CD14-positive monocyte (primary cell): ENCODE measurements around the gene RAE1. TPM values are rescaled to one million over a fixed set of nuclear protein-coding genes. Genes with fewer than 3 reads are reported as not detected.
A peak's percentile ranks its signal among the peaks of the same experiment; 100 is the strongest.

ENCODE experiments used
- DNase-seq, 3 donors: peaks; one replicate each; pipeline ENCODE4 v3.0.0-alpha.2; 2011 to 2022
- H2AFZ ChIP-seq: 2 replicates; pipeline ENCODE4 v1.6.0; 2012; ENCODE audit warnings: mild to moderate bottlenecking, low read depth, low read length, inconsistent platforms; ENCODE audit not compliant: insufficient read depth, poor library complexity, severe bottlenecking
- H3K27ac ChIP-seq, 2 donors: 1 replicate in 1 of 2; 2 replicates in 1 of 2; pipeline ENCODE4 v1.5.1; 2012 to 2013; ENCODE audit warnings: low read length in 2 of 2, control low read depth in 1 of 2, inconsistent platforms in 1 of 2, low read depth in 1 of 2, mild to moderate bottlenecking in 1 of 2
- H3K27me3 ChIP-seq, 2 donors: one replicate each; pipeline versions ENCODE4 v1.6.0 to v1.6.1; 2011 to 2013; ENCODE audit warnings: low read length in 2 of 2; ENCODE audit not compliant: control insufficient read depth in 2 of 2, insufficient read depth in 2 of 2
- H3K36me3 ChIP-seq, 2 donors: replicated peaks in 1 of 2; 1 replicate in 1 of 2; 2 replicates in 1 of 2; pipeline versions ENCODE4 v1.5.1 to v1.6.1; 2012 to 2013; ENCODE audit warnings: low read length in 2 of 2, control low read depth in 1 of 2, inconsistent platforms in 1 of 2, mild to moderate bottlenecking in 1 of 2; ENCODE audit not compliant: insufficient read depth in 2 of 2, control insufficient read depth in 1 of 2
- H3K4me1 ChIP-seq, 2 donors: 1 replicate in 1 of 2; 2 replicates in 1 of 2; pipeline versions ENCODE4 v1.5.1 to v1.6.1; 2012 to 2013; ENCODE audit warnings: low read length in 2 of 2, control low read depth in 1 of 2, inconsistent platforms in 1 of 2, mild to moderate bottlenecking in 1 of 2, moderate library complexity in 1 of 2; ENCODE audit not compliant: insufficient read depth in 2 of 2, control insufficient read depth in 1 of 2
- H3K4me2 ChIP-seq: replicated peaks from 2 replicates; pipeline ENCODE3; 2012; ENCODE audit warnings: low read length, moderate library complexity, mild to moderate bottlenecking; ENCODE audit not compliant: poor library complexity, severe bottlenecking; ENCODE audit errors: extremely low read depth
- H3K4me3 ChIP-seq, 3 experiments: fragments of 200-600 bp in 1 of 3; sonication (generic) in 1 of 3; replicated peaks in 1 of 3; 1 replicate in 2 of 3; 2 replicates in 1 of 3; pipeline ENCODE4 v1.5.1; 2011 to 2013; ENCODE audit warnings: low read length in 3 of 3, mild to moderate bottlenecking in 3 of 3, control low read depth in 2 of 3, low read depth in 2 of 3, inconsistent platforms in 1 of 3, moderate library complexity in 1 of 3
- H3K79me2 ChIP-seq: 2 replicates; pipeline ENCODE4 v1.6.0; 2012; ENCODE audit warnings: mild to moderate bottlenecking, control low read depth, inconsistent platforms, low read length, moderate library complexity; ENCODE audit not compliant: insufficient read depth
- H3K9ac ChIP-seq: 2 replicates; pipeline ENCODE4 v1.6.0; 2017; ENCODE audit warnings: low read length, mild to moderate bottlenecking; ENCODE audit not compliant: insufficient read depth, poor library complexity, severe bottlenecking
- H3K9me3 ChIP-seq, 2 donors: replicated peaks in 1 of 2; 1 replicate in 1 of 2; 2 replicates in 1 of 2; pipeline versions ENCODE4 v1.5.1 to v1.6.1; 2012 to 2013; ENCODE audit warnings: low read length in 2 of 2, control low read depth in 1 of 2; ENCODE audit not compliant: control insufficient read depth in 1 of 2, insufficient read depth in 1 of 2
- H4K20me1 ChIP-seq: 2 replicates; pipeline ENCODE4 v1.6.0; 2012; ENCODE audit warnings: mild to moderate bottlenecking, low read length, control low read depth, moderate library complexity; ENCODE audit not compliant: insufficient read depth
- H3K27ac Mint-ChIP-seq, 7 donors: one replicate each; pipeline ENCODE4 v1.8.0; 2020; ENCODE audit warnings: mild to moderate bottlenecking in 7 of 7, mixed read lengths in 7 of 7, moderate library complexity in 6 of 7, inconsistent platforms in 2 of 7
- H3K27me3 Mint-ChIP-seq, 3 donors: one replicate each; pipeline ENCODE4 v1.8.0; 2021 to 2022; ENCODE audit warnings: low read depth in 3 of 3, mild to moderate bottlenecking in 3 of 3, mixed read lengths in 3 of 3, moderate library complexity in 3 of 3, inconsistent platforms in 1 of 3
- H3K36me3 Mint-ChIP-seq, 2 donors: one replicate each; pipeline ENCODE4 v1.8.0; 2020; ENCODE audit warnings: mixed read lengths in 2 of 2, inconsistent platforms in 1 of 2, mild to moderate bottlenecking in 1 of 2
- H3K4me1 Mint-ChIP-seq: one replicate; pipeline ENCODE4 v1.8.0; 2020; ENCODE audit warnings: mild to moderate bottlenecking, mixed read lengths
- H3K4me3 Mint-ChIP-seq, 2 donors: one replicate each; pipeline ENCODE4 v1.8.0; 2020; ENCODE audit warnings: mild to moderate bottlenecking in 2 of 2, mixed read lengths in 2 of 2, moderate library complexity in 1 of 2
- H3K9me3 Mint-ChIP-seq, 7 donors: one replicate each; pipeline ENCODE4 v1.8.0; 2020 to 2022; ENCODE audit warnings: mixed read lengths in 7 of 7, mild to moderate bottlenecking in 6 of 7, moderate library complexity in 6 of 7, inconsistent platforms in 2 of 7
- WGBS: methylation state at CpG from one replicate; pipeline ENCODE4 v1.1.5; 2013; ENCODE audit warnings: missing lambda C conversion rate; ENCODE audit not compliant: insufficient coverage; 5-methylcytosine and 5-hydroxymethylcytosine counted together
- intact Hi-C, 2 donors: fragments of 100-400 bp; cut with micrococcal nuclease; formaldehyde crosslinking; loops; one replicate each; pipeline versions ENCODE4 v1.15.0 to v1.15.1; 2023
- polyA plus RNA-seq, 3 donors: library from polyadenylated mRNA; depleted of rRNA in 1 of 3; unstranded in 2 of 3; stranded (reverse) in 1 of 3; fragments of 300-500 nt in 2 of 3; fragments of >200 nt in 1 of 3; fragmentation: Illumina TruSeq in 2 of 3; gene quantifications; 1 replicate in 2 of 3; 2 replicates in 1 of 3; pipeline ENCODE4 v1.2.3, GENCODE V29; 2012 to 2021
- TF ChIP-seq, protein P1 (sequence below): fragments of 200-600 bp; IDR thresholded peaks from one replicate; pipeline ENCODE4 v1.8.0; 2022; ENCODE audit warnings: antibody characterized with exemption, mild to moderate bottlenecking

The RAE1 gene
- polyA plus RNA-seq, 3 donors, result 15.8 to 27.5 (median 21.7) TPM

DNA sequence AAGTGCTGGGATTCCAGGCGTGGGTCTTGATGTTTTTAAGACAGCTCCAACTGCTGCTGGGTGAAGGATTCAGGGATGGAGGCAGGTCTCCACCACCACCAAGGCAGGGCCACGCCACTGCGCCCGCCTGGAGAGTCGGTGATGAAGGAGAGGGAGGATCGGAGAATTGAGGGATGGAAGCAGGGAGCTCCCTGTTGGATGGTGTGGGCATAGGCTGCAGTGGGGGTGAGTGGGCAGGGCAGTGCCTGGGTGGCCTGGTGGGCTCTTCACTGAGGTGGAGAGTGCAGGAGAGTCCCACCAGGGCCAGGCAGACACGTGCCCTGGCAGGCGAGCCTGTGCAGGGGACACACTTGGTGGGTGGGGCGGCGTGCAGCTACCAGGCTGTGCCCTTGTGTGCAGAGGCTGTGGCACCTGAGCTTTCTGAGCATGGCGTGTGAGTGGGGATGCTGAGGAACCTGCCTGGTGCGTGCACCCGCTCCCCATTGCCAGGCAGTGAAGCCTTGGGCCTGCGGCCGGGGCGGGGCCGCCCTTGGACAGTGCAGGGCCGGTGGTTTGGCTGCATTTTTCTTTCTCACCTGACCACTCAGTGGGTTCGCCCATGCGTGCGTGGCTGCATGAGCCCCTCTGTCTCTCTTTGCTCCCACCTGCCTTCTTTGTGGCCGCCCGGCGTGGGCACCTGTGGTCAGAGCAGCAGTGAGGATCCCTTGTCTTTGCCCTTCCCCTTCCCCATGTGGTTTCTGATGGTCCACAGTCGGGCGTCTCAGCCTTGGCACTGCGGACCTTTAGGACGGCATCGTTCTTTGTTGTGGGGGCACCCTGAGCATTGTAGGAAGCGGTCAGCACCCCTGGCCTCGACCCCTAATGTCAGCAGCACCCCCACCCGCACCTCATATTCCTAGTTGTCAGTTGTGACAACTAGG lies 51.4 kb downstream of the RAE1 start:
- H3K4me2 ChIP-seq, result no peak overlapping the region
- H3K27ac ChIP-seq, result no peak overlapping the region
- peaks cover 93% of the 10 kb centered on the region for H4K20me1 ChIP-seq
- Mint-ChIP-seq H3K4me1 (peaks cover 45% of the 10 kb centered on the region), H3K27me3 (peaks cover 3 to 7% (median 5%) of the 10 kb centered on the region in 3 donors), H3K36me3 (peaks cover 84 to 95% of the 10 kb centered on the region in 2 donors), H3K9me3 (peaks cover 0 to 5% (median 0%) of the 10 kb centered on the region in 7 donors), H3K4me3 (no peak overlapping the region), H3K27ac (peak overlapping the region in 3 of 7 donors; percentile 73 to 83 (median 79))
- 96% methylated on average over 27 of the region's 32 CpGs for WGBS
- H2AFZ ChIP-seq, result no peak overlapping the region
- no peak overlapping the region for H3K4me3 ChIP-seq
- H3K79me2 ChIP-seq, result peaks cover 65% of the 10 kb centered on the region
- peaks cover 84 to 92% of the 10 kb centered on the region in 2 donors for H3K36me3 ChIP-seq
- intact Hi-C loops, result no loop called here
- H3K9me3 ChIP-seq, result no peaks in the 10 kb centered on the region
- no peak overlapping the region for H3K9ac ChIP-seq
- H3K27me3 ChIP-seq, result no peaks in the 10 kb centered on the region
- peaks cover 34 to 49% of the 10 kb centered on the region in 2 donors for H3K4me1 ChIP-seq
- DNase-seq, result no peak
- TF ChIP-seq, protein P1, sequence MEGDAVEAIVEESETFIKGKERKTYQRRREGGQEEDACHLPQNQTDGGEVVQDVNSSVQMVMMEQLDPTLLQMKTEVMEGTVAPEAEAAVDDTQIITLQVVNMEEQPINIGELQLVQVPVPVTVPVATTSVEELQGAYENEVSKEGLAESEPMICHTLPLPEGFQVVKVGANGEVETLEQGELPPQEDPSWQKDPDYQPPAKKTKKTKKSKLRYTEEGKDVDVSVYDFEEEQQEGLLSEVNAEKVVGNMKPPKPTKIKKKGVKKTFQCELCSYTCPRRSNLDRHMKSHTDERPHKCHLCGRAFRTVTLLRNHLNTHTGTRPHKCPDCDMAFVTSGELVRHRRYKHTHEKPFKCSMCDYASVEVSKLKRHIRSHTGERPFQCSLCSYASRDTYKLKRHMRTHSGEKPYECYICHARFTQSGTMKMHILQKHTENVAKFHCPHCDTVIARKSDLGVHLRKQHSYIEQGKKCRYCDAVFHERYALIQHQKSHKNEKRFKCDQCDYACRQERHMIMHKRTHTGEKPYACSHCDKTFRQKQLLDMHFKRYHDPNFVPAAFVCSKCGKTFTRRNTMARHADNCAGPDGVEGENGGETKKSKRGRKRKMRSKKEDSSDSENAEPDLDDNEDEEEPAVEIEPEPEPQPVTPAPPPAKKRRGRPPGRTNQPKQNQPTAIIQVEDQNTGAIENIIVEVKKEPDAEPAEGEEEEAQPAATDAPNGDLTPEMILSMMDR, result no peak

DNA sequence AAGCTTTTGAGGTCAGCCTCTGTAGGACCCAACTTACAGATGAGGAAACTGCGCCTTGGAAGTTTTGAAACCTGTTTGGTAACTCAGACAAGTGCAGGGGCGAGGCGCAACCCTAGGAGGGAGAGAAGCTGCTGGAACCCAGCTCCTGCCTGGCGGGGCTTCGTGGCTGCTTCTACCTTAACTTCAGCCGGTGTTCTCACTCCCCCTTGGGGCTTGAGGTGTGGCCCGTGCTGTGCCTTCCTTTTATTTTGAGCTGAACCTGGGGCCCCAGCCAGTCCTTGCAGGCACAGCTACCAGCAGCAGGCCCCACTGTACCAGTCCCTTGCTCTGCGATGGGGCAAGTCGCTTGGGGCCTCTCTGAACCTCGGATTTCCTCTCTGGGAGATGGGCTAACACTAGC lies 52.2 kb downstream of the RAE1 start:
- no peak overlapping the region for H2AFZ ChIP-seq
- H3K36me3 ChIP-seq, result peaks cover 91 to 99% of the 10 kb centered on the region in 2 donors
- H3K27me3 ChIP-seq, result no peaks in the 10 kb centered on the region
- H3K4me1 ChIP-seq, result peaks cover 26 to 41% of the 10 kb centered on the region in 2 donors
- Mint-ChIP-seq H3K27me3 (peaks cover 3 to 7% (median 6%) of the 10 kb centered on the region in 3 donors), H3K4me1 (peaks cover 38% of the 10 kb centered on the region), H3K4me3 (no peak overlapping the region), H3K36me3 (peaks cover 85 to 96% of the 10 kb centered on the region in 2 donors), H3K9me3 (peaks cover 0 to 5% (median 0%) of the 10 kb centered on the region in 7 donors), H3K27ac (peak overlapping the region in 1 of 7 donors; percentile 21)
- H3K27ac ChIP-seq, result no peak overlapping the region
- H3K4me2 ChIP-seq, result no peak overlapping the region
- intact Hi-C loops, result no loop called here
- no peak overlapping the region for H3K9ac ChIP-seq
- H3K4me3 ChIP-seq, result no peak overlapping the region
- no peaks in the 10 kb centered on the region for H3K9me3 ChIP-seq
- DNase-seq, result no peak
- H4K20me1 ChIP-seq, result peaks cover 93% of the 10 kb centered on the region
- peaks cover 58% of the 10 kb centered on the region for H3K79me2 ChIP-seq
- TF ChIP-seq, protein P1, result no peak
- WGBS, result 77% methylated on average over 7 of the region's 10 CpGs
